ENCODE measurements around the gene CRADD. TPM values are rescaled to one million over a fixed set of nuclear protein-coding genes. Genes with fewer than 3 reads are reported as not detected.

Gene CRADD
- total and polyA plus RNA-seq, 2 of the 4 experiments (the other 2 are of a cell fraction), result 11.1 to 14.0 TPM

- Histone ChIP-seq H3K18ac (ENCODE audit: low read depth, low read length) (no peak overlapping the region), H3K4me3 (ENCODE audit: insufficient read depth, low read depth, low read length) (no peak overlapping the region), H4K8ac (ENCODE audit: low read depth in 2 of 2, low read length in 2 of 2) (no peak overlapping the region), H3K9me3 (ENCODE audit: control insufficient read depth, insufficient read depth, low read length) (no peaks in the 10 kb centered on the region), H2AK5ac (ENCODE audit: low read depth, low read length) (no peak overlapping the region), H3K4me1 (ENCODE audit: control insufficient read depth, insufficient read depth, low read length) (peaks cover 10% of the 10 kb centered on the region), H3K9ac (ENCODE audit: low read depth, low read length) (no peak overlapping the region), H3K4ac (ENCODE audit: low read depth, low read length) (no peak overlapping the region), H2AFZ (replicated peaks; ENCODE audit: low read length, poor library complexity) (no peak overlapping the region), H3K14ac (replicated peaks; ENCODE audit: low read depth, low read length) (no peak overlapping the region), H4K5ac (ENCODE audit: low read depth, low read length) (no peak overlapping the region), H2BK20ac (ENCODE audit: low read depth, low read length) (no peak overlapping the region), H2BK15ac (ENCODE audit: low read depth, low read length) (no peak overlapping the region), H2BK5ac (ENCODE audit: low read depth, low read length, poor library complexity, severe bottlenecking) (no peak overlapping the region), H4K20me1 (ENCODE audit: insufficient read depth, low read length) (no peaks in the 10 kb centered on the region), H4K91ac (ENCODE audit: insufficient read depth, low read depth, low read length) (no peak overlapping the region), H3K27me3 (ENCODE audit: control insufficient read depth, insufficient read depth, low read length) (no peaks in the 10 kb centered on the region), H3K36me3 (ENCODE audit: control insufficient read depth, insufficient read depth, low read length) (no peaks in the 10 kb centered on the region), H3K4me2 (ENCODE audit: low read depth, low read length) (no peak overlapping the region), H3K79me1 (ENCODE audit: low read depth in 1 of 2, low read length in 2 of 2) (peaks cover 20 to 48% of the 10 kb centered on the region in 2 experiments), H3K9me1 (ENCODE audit: insufficient read depth, low read length) (peaks cover 11% of the 10 kb centered on the region), H3K56ac (ENCODE audit: extremely low read depth, insufficient read depth, low read length) (no peak overlapping the region), H3K27ac (ENCODE audit: insufficient read depth, low read length) (no peak overlapping the region), H2AK9ac (replicated peaks; ENCODE audit: low read depth, low read length, poor library complexity) (no peak overlapping the region), H2BK120ac (ENCODE audit: low read depth, low read length) (no peak overlapping the region), H3K23ac (ENCODE audit: low read depth, low read length) (no peak overlapping the region)
- in situ Hi-C loops (cut with MboI; ENCODE audit: low sequenced_read_pairs) (no loop called here), dilution Hi-C loops (cut with HindIII; ENCODE audit: low sequenced_read_pairs, unreplicated experiment) (no loop called here), intact Hi-C loops (cut with micrococcal nuclease) (no loop called here)
- TF ChIP-seq RFX5 (IDR thresholded peaks at IDR 0.05; ENCODE audit: low read depth, low read length) (no peak), CHD1 (IDR thresholded peaks at IDR 0.05; ENCODE audit: low read depth, low read length) (no peak), POLR2A (IDR thresholded peaks at IDR 0.05; ENCODE audit: low read depth, low read length) (no peak), RAD21 (IDR thresholded peaks at IDR 0.05; ENCODE audit: low read length) (no peak), SMC3 (IDR thresholded peaks at IDR 0.05; ENCODE audit: low read depth, low read length) (no peak), MXI1 (IDR thresholded peaks at IDR 0.05; ENCODE audit: borderline replicate concordance, low read depth, low read length) (no peak), MAFK (IDR thresholded peaks at IDR 0.05; ENCODE audit: low read depth, low read length) (no peak), USF2 (IDR thresholded peaks at IDR 0.05; ENCODE audit: low read depth, low read length) (no peak), NFE2L2 (IDR thresholded peaks at IDR 0.05; ENCODE audit: low read depth, low read length) (no peak), ELK1 (IDR thresholded peaks at IDR 0.05; ENCODE audit: borderline replicate concordance, low read depth, low read length) (no peak), BHLHE40 (IDR thresholded peaks at IDR 0.05; ENCODE audit: low read depth, low read length) (no peak), FOS (IDR thresholded peaks at IDR 0.05; ENCODE audit: low read depth, low read length) (no peak), CEBPB (IDR thresholded peaks at IDR 0.05; ENCODE audit: low read depth, low read length) (no peak)
- ChIA-PET CTCF (no interaction called here), POLR2A (ENCODE audit: unreplicated experiment) (no interaction called here)
- no peak for ATAC-seq (ENCODE audit: low read depth)
- no TSS peak for BruUV-seq (replicated peaks)
- no peak for DNase-seq
Measured at GRCh38 chr12:93704122-93704521, 26.9 kb downstream of the CRADD start.

Measured in IMR-90 (cell line).